Hippocampal formation (tissue), 2 donors: ENCODE data around the gene GPX2.

Experiments
- DNase-seq, 2 donors: peaks; one replicate each; lab custom pipeline; 2025; lab: John Stamatoyannopoulos, UW

Gene GPX2

GRCh38 chr14:64960762-64961276 lies 18.3 kb upstream of the GPX2 start:
- no peak for DNase-seq

DNA sequence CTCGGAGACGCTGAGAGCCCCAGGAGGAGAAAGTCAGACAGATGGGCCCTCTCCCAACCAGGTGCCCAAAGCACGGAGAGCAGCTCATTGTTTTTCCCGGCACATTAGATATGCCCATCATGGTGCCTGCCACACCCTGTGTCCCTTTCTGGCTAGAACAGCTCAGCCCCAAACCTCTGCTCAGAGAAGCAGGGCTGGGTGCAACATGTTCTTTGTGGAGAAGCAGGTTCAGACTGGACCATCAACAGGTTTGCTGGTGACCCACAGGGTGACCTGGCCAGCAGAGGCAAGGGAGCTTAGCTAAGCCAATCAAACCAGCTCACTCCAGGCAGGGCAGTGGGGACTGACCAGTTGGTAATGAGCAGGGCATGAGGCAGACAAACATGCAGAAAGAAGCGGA lies 16.2 kb upstream of the GPX2 start:
- DNase-seq = no peak

DNA sequence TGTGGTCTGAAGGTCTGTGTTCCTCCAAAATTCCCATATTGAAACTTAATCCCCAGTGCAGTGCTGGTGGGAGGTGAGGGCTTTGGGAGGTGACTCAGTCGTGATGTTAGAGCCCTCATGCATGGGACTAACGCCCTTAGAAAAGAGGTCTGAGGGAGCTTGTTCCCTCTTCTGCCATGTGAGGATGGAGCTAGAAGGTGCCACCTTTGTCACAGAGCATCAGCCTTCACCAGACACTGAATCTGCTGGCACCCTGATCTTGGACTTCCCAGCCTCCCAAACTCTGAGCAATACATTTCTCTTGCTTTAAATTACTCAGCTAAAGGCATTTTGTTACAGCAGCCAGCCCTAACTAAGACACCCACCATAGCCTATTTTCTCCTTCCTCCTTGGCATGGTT lies 15.7 kb upstream of the GPX2 start:
- DNase-seq = no peak

- DNase-seq = no peak
Observed at GRCh38 chr14:64956697-64957406, 14.3 kb upstream of the GPX2 start.

GRCh38 chr14:64955297-64955696 lies 12.8 kb upstream of the GPX2 start:
- DNase-seq = no peak

GRCh38 chr14:64954491-64955240 lies 12.1 kb upstream of the GPX2 start:
- DNase-seq = no peak

- DNase-seq = no peak
Observed at GRCh38 chr14:64953661-64954060, 11.1 kb upstream of the GPX2 start.

GRCh38 chr14:64953310-64953654 lies 10.7 kb upstream of the GPX2 start:
- no peak for DNase-seq

DNA sequence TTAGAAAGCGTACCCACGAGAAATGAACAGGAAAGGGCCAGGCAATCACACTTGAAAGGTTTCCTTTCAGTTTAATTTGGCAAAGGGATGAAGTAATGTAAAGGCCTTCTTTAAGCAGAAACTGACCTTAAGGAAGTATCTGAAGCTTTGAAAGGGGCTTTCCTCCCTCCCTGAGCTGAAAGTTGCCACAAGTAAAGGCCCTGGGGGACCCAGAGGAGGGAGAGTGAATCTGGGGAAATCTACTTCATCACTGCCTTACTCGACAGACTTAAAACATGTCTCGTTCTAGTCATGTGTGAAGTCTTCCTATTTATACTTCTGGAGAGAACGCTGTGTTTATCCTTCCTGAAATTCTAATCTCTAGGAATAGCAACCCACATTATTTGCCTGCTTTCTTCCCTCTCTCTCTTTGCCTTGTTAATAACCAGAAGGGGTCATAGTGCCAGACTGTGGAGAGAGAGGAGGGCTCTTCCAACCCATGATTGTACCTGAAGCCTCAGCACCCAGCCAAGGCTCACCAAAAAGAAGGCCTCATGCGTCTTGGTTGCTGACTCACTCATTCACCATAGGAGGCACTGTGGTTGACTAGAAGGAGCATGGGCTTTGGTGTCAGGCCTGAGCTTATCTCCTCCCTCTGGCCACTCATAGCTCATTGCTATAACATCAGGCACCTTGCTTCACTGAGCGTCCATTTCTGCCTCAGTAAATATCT lies 10.2 kb upstream of the GPX2 start:
- no peak for DNase-seq

DNA sequence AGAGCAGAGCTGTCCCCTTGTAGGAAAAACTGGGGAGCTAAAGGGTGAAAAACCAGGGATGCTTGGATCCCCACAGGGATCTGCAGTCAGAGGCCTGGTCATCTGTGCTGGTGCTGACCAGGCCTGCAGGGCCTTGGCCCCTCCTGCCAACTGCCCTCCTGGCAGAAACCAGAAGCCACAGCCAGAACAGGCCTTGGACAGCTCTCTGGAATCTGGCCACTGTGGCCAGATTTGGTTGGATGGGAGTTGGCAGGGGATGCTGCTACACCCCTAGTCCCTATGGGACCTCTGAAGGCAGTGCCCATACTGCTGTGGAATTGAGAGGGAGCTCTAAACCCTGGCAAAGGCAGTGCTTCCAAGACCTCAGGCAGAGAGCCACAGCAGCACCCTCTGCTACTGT lies 9.2 kb upstream of the GPX2 start:
- DNase-seq = no peak

GRCh38 chr14:64951291-64951690 lies 8.7 kb upstream of the GPX2 start:
- DNase-seq = no peak

- no peak for DNase-seq
Observed at GRCh38 chr14:64950889-64951288, 8.3 kb upstream of the GPX2 start.

- DNase-seq = no peak
Observed at GRCh38 chr14:64948612-64949210, 6.2 kb upstream of the GPX2 start.

DNA sequence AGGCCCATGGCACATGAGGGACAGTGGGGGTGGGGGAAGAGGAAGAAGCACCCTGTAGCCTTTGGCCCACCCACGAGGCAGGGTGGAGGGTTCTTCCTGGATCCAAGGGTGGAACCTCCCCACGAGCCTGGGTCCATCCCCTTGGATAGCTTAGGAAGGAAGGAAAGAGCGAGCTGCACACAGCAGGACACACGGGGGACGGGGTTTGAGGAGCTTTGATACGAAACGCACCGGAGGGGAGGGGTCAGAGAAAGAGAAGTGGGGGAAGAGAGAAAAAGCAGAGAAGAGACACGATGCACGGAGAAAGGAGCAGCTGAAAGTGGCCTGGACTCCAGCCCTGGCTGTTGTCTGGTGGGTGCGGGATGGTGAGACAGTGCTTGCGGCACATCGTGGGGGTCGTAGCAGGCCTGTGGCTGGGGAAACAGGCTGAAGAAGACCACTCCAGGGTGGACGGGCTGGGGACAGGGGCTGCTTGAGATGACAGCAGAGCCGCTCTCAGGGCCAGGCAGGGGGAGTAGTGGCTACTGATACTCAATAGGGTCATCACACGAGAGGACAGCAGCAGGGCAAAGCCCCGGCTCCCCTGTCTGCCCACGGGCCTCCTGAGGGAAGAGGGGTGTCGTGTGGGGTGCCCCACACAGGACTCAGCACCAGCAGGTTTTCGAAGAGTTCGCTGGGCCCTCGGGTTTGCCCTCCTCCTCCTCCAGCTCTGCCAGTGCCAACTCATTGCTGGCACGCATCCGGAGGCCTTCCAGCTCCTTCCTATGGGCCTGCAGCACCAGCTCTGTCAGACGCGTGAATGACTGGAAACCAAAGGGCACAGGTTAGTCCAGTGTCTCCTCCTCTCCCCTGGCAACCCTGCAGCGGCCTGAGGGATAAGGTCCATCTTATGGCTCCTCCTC lies 5.4 kb upstream of the GPX2 start:
- no peak for DNase-seq

DNA sequence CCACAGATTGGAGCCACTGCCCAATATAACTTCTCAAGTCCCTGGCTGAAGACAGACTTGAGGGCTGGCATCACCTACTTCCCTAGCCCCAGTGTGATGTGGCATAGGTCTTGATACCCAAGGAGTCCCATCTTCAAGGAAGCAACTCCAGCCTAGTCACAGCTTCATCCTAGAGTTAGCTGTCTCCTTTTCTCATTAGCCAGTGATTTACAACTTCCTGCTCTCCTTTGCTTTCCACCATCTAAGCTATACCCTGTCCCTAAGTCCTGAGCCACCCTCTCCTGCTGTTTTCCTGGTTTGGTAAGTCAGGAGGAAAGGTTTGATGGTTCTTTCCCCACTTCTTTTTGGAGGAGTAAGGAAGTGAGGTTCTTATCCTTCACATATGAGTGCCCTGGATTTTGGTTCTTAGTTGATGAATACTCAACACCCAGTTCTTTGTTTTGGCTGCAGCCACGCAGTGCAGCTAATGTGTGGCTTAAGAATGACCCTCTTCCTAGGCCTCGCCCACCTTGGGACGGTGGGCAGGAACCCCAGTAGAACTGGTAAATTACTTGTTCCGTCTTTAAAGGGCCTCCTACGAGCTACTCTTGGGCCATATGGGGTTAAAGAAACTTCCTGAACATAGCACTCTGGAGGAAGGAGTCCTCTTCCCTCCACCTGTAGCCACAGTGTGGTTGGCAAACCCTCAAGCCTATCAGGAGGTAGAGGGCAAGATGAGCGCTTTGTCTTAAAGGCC lies 3.9 kb upstream of the GPX2 start:
- DNase-seq = no peak

- DNase-seq = no peak
Observed at GRCh38 chr14:64945431-64946178, 3.1 kb upstream of the GPX2 start.

GRCh38 chr14:64944861-64945260 lies 2.3 kb upstream of the GPX2 start:
- DNase-seq = no peak

DNA sequence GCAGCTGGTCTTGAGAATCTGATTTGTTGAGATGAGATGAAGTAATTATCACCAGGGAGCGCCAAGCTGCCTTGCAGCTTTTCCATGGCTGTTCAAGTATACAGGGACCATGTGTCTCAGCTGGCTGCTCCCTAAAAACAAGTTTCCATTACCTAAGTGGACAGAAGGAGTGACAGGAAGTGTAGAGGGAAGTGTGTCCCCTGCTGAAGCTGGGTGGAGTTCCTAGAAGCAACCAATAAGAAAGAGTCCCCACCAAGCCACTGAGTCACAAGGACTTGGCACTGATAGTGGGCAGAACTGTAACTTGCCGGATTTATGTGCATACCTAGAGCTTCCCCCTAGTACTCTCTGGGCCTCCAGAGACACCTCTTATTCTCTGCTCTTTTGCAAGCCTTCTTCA lies 1.5 kb upstream of the GPX2 start:
- DNase-seq = no peak

- no peak for DNase-seq
Observed at GRCh38 chr14:64943556-64943955, 1.0 kb upstream of the GPX2 start.

DNA sequence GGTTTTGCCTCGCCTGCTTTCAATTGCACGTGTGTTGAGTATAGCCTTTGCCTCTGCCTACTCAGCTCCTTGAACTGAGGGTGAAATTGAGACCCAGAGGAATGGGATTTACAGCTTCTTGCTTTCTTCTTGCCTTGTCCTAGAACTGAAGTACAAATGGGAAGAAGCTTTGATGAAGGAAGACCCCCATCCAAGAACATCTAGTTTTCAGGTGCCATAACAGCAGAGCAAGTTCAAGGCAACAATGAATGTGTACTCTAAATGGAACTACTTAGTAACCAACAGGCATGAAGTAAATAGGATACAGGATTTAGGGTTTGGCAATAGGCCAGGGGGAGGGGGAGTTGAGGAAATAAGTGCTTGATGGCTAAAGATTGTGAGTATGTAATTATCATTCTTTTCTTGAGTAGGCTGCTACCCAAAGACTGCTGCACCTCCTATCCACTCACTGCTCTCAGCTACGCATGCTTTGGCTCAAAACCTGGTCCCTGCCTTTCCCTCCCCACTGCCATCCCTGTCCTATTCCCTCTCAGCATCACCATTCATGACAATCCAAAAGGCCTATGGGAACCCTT lies 2.1 kb downstream of the GPX2 start:
- no peak for DNase-seq
